ENCODE results near the gene MALAT1.

MALAT1 gene

DNA sequence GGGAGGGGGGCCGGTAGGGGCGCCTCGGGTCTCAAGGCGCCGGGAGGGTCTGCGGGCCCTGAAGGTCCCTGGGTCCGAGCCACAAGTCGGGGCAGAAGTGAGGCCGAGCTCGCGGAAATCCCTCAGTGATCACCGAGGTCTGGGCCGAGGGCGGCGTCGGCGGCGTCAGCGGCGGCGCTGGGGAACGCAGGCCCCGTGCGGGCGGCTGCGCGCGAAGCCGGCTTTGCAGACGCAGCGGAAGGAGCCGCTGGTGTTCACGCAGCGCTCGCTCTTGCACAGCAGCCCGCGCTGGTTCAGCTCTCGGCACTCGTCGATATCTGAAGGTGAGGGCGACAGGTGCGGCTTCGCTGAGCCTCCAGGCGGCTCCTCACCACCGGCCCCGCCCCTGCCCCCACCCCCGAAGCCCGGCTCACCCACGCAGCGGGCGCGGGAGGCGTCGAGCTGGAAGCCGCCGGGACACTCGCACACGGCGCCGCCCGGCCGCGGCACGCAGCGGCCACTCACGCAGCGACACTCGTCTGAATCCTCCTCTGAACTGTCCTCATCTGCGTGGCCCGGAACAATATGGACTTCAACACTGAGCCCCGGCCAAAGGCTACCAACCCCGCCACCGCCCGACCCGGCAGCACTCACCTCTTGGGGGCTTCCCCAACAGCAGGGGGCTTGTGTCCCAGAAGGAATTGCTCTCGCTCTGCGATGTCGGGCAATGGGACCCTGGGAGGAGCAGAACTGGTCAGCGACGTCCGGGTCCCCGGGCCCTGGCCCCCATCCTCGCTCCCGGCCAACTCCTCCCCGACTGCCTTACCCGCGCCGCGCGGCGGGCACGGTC lies 40.3 kb downstream of the MALAT1 start:
- no peak for DNase-seq (ENCODE audit: low read depth in 3 of 3)

DNA sequence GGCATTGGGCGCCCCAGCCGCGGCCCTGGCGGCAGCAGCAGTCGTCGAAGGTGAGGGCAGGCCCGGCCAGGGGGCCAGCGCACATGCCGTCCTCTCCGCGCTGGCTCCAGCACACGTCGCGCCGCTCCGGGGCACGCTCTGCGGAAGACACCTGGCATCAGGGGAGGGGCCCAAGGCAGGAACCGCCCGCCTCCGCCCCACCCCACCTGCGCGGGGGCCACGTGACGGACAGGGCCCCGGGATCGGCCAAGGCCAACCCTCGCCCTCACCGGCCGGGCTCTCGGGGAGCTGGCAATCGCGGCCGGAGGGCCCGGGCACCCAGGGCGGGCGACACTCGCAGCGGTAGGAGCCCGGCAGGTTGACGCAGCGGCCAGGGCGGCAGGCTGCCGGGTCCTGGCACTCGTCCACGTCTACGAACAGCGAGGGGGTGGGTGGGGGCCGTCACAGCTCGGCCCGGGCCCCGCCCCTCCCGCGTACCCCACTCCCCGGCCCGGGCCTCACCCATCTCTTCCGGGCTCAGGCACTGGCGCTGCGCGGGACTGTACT lies 41.0 kb downstream of the MALAT1 start:
- DNase-seq (ENCODE audit: low read depth in 3 of 3), result peak in 1 of 3 donors; percentile 21

DNA sequence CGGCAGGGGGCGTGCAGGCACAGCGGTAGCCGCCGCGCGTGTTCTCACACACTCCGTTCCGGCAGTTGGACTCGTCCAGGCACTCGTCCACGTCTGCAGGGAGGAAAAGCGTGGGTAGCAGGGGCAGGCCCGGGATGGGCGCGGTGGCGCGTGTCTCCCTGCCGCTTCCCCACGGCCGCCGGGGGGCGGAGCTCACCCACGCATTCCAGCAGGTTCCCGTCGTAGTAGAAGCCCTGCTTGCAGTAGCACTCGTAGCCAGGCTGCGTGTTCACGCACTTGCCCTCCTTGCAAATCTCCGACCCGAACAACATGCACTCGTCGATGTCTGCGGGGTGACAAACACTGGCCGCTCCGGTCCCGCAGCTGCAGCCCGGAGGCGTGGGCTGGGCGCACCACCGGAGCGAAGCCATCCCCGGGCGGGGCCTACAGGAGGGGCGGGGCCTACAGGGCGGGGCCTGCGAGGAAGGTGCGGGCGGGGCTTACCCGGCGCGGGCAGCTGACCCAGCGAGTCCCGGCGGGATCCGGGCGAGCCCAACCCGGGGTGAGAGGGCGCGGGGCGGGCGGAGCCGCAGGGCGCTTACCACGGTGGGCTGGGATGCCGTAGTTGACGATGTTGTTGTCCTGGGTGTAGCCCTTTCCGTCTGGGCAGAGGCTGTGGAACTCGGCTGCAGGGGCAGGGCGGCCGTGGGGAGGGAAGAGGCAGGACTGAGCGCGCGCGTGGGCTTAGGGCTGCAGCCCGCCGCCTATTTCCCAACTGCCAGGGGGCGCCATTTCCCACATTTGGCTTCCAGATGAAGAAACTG lies 41.6 kb downstream of the MALAT1 start:
- peak; percentile 79 to 85 (median 83) for DNase-seq (ENCODE audit: low read depth in 3 of 3)

DNA sequence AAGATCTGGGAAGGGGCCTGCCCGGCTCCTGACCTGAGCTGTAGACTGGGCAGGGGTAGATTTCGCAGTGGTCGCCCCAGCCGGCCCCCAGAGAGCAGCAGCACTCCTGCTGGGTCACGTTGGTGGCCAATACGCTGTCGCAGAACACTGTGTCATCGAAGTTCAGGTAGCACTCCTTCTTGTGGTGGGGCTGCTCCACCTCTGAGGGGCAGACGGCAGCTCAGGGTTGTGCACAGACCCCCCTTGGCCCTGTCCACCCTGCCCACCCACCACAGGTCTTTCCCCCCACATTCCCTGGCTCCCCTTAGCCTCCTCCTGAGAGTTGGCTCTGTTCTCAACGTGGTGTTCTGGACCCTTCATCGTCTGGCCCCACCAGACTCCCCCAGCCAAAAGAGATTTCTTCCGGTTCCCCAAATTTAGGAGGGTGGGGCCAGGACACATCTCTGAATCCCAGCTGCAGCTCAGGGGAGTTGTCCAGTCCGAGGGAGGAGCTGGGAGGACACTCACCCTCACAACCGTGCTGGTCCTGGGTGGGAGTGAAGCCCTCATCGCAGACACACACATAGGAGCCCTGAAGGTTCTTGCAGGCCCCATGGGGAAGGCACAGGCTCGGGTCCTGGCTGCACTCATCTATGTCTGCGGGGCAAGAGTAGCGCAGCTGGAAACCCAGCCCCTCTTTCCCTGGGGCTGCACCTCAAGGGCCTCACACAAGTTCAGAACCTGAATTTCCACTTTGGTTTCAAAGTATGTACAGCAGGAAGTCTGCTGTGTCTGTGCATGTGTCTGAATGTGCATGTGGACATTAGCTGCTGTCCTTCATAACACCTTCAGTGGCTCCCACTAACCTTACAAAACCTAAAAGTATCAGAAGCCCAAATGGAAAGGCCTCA lies 42.5 kb downstream of the MALAT1 start:
- no peak for DNase-seq (ENCODE audit: low read depth in 3 of 3)

DNA sequence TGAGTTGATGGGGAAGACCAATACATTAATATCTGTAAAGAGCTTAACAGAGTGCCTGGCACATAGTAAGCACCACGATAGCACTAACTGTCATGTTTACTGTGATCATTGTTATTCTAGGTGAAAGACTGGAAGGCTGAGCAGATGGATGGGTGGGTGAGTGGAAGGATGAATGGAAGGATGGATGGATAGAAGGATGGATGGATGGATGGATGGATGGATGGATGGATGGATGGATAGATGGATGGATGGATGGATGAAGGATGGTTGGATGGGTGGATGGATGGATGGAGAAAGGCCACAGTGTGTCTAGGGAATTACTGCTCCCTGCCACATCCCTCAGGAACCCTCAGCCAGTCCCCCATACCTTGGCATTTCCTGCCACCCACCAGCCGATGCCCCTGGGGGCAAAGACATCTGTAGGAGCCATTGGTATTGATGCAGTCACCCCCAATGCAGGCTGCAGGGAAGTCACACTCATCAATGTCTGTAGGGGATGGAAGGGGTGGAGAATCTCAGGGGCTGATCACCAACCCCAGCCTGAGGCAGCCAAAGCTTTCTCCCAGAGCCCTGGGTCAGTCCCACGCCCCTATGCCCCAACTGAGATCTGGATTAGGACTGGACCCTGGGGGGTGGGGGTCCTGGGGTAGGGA lies 44.0 kb downstream of the MALAT1 start:
- no peak for DNase-seq (ENCODE audit: low read depth in 3 of 3)

DNA sequence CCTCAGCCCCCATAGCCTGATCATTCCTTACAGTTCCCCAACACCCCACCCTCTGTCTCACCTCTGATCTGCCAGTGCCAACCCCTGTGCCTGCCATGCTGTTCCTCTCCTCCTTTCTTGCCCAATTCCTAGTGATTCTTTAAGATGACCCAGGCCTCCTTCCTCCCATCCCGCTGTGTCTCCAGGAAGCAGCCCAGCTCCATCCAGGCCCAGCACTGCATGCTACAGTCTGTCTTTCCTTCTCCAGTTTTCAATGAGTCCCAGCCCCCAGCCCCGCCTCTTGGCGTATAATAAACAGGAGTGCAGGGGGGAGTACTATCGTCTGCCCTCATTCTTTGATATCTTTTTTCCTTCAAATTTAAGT lies 47.0 kb downstream of the MALAT1 start:
- DNase-seq (ENCODE audit: low read depth in 3 of 3), result no peak

DNA sequence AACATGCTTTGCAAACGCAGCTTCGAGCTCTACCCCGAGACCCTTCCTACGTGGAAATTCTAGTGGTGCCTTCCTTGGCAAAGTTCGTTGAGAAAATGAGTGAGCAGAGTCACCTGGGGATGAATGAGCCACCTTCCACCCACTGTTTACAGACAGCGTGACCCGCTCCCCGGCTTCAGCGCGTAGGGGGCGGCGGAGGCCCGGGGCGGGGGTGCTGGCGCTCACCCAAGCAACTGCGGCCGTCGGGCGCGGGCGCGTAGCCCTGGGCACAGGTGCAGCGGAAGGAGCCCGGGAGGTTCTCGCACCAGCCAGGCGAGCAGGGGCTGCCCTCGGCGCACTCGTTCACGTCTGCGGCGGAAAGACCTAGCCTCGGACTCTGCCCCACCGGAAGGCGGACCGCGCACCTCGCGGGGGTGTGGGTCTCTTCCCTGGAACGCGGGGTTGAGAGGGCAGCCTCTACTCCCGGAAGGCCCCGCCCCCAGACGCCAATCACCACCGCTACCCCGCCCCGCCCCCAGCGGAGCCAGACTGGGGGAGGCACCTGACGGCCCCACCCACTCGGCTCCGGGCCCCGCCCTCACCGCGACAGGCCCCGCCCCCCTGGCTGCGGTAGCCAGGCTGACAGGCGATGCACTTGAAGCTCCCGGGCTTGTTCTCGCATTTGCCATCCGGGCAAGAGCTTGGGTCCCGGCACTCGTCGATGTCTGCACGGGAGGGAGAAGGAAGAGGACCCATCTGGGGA lies 47.5 kb downstream of the MALAT1 start:
- peak; percentile 95 to 99 (median 98) for DNase-seq (ENCODE audit: low read depth in 3 of 3)

DNA sequence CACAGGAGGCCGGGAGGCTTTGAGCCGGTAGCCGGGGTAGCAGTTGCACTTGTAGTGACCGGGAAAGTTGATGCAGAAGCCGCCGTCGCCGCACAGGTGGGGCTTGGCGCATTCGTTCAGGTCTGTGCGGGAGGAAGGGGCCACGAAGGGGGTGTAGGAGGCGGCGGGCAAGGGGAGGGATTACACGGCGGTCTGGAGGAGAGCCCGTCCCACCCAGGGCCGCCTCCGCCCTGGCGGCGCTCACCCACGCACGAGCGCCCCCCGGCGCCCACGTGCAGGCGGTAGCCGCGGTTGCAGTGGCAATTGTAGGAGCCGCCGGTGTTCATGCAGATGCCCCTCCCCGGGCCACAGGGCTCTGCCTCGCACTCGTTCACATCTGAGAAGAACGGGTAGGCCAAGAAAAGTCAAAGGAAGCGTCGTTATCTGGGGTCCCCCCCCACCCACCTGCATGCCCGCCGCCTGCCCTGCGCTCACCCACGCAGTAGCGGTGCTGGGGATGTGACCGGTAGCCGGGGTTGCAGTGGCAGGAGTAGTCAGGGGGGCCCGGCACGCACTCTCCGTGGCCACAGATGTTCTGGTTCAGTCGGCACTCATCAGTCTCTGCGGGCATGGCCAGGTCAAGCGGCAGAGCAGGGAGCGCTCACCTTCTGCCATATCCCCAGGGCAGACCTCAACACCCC lies 48.7 kb downstream of the MALAT1 start:
- no peak for DNase-seq (ENCODE audit: low read depth in 3 of 3)

DNA sequence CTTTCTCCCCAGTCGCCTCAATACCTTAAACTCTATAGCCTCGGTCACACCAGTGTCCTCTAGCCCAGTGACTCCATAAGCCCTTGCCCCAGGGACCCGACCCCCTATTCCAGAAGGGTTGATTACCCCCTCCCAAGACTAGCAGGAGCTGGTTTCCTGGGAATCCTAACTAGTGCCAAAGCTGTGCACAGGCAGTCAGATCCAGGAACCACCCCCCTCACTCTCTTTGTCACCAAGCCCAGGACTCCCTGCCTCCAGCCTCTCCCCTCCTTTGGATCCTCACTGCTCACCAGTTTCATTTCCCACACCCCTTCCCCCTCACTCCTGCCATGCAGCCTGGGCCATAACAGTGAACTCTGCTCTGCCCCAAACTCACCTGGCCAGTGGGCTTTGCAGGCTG lies 49.5 kb downstream of the MALAT1 start:
- no peak for DNase-seq (ENCODE audit: low read depth in 3 of 3)

DNA sequence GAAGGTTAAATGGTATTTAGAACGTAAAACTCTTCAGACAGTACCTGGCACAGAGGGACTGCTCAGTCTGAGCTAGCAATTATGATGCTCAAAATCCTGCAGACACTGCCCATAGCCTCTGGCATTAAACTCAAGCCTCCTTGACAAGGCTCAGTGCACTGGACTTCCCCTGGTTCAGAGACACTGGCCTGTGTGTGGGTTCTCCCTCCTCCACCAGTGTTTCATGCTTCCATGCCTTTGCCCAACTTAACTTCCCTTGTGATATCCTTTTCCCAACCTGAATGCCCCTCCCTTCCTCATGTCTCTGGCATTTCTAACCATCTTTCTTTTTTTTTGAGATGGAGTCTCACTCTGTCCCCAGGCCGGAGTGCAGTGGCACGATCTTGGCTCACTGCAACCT lies 50.3 kb downstream of the MALAT1 start:
- DNase-seq (ENCODE audit: low read depth in 3 of 3), result no peak

DNA sequence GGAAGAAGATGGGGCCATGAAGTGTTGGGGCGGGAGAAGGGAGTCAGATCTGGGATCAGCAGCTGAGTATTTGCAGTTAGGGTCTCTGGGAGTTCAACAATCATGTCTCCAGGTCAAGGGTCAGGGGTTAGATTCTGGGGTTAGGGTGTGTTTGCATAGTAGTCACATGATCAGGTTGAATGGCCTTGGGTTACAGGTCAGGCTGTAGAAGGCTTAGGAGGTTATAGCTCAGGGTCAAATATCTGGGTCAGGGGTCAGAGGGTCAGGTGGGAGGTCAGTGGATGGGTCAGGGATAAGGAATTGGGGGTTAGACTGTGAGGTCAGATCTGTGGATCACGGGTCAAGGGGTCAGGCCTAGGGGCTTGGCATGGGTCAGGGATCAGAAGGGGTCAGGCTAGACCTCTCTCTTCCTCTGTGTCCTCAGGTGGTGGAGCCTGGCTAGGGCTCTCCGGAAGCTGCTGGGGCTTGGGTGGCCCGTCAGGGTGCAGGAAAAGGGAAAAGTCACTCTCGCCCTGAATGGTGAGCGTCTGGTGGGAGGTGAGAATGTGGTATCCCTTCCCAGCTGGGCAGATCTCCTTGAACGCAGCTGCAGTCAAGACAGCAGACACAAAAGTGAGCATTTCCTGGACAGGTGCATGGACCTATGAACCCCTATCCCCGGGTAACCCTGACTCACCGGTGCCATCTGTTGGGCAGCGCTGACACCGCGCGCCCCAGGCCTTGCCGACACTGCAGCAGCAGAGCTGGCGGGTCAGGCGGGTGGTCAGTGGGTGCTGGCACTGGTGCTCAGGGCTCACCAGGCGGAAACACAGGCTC lies 52.9 kb downstream of the MALAT1 start:
- no peak for DNase-seq (ENCODE audit: low read depth in 3 of 3)

DNA sequence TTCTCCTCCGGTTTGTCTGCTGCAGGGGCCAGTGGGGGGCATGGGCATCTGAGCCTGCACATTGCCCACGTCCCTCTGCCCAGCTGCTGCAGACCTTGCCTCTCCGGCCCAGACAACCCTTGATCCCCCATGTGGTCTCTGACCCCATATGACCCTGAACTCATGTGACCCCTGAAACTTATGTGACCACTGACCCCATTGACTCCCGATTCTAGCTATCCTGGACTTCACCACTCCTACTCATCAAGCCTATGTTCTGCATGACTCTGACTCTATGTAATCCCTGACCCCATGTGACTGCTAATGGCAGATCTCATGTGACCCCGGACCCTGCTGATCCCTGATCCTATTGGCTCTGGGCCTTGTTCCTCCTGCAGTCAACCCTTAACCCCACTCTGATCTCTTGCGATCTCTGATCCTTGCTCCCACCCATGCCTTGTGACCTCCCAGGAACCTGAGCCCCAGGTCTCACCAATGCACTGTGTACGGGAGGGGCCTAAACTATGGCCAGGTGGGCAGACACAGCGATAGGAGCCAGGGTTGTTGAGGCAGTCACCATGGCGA lies 53.6 kb downstream of the MALAT1 start:
- no peak for DNase-seq (ENCODE audit: low read depth in 3 of 3)

DNA sequence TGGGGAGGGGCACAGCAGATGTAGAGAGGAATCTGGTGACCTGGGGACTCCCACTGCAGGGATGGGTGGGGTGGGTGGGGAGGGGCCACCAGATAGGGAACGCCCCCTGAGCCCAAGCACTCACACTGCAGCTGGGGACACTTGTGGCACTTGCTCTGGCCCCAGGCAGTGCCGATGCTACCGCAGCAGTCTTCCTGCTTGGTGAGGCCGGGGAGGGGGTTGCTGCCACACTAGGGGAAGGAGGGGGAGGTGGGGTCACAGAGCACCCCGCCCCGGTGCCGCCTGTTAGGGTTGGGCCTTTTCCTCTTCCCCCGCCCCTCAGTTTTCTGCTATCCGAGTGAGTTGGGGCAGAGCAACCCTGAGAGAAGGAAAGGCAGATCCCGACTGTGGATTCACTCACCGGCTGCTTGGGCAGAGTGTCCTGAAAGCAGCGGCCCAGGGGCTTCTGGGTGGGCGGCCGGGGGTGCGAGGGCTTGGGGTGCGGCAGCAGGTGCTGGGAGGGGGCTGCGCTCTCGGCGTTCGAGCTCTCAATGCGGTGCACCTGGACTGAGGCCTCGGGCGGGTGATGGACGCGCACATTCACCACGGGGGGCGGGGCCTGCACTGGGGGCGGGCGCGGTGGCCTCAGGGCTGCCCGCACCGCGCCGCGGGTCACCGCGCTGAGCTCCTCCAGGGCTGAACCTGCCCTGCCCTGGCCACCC lies 54.6 kb downstream of the MALAT1 start:
- peak in 1 of 3 donors; percentile 53 for DNase-seq (ENCODE audit: low read depth in 3 of 3)

DNA sequence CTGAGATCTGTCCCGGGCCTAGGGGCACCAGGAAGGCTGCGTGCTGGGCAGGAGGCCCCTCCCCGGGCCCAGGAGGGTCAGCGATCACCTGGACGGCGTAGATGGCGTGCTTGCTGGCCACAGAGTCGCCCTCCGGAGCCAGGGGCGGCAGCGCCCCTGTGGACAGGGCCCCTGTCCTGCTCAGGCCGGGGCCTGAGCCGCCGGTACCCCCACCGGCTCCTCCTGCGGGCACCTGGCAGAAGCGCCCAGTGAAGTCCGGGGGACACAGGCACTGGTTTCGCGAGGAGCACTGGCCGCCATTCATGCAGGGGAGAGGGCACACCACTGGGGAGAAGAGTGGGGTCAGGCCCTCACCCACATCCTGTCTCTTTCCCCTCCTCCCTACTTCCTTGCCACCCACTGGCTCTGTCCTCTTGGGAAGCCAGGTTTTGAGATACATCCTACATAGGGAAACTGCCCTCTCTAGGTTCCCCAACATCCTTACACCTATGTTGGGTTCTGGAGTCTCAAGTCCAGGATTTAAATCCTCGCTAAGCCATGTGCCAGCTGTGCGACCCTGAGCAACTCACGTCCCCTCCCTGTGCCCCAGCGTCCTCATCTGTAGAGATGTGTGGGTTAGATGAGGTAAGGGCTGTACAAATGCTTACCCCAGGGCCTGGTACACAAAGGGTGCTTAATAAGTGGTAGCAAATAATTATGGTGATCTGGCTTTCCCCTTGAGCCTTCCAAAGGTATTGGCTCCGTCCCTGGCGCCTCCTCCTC lies 55.4 kb downstream of the MALAT1 start:
- DNase-seq (ENCODE audit: low read depth in 3 of 3), result no peak

DNA sequence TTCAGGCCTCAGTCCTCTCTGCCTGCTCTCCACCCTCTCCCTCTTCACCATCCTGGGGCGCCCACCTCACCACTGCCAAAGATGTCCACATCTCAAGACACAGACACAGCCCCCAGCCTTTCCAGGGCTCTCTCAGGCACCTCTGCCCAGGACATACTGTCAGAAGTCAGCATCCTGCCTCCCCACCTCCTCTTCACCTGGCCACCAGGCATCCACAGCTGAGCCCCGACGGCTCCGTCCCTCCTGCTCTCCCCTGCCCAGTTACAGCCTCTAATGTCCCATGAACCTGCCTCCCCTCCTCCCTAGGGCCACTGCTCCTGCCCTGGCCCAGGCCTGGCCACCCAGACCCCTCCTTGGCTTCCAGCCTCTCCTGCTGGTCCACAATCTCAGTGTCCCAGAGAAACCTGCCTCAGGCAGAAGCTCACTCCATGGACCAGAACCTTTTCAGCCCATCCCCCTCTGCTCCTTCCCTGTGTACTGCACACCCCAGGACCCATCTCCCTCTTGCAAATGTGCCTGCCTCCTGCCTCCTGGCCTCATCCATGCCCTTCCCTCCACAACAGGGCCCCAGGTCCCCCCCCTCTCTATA lies 56.1 kb downstream of the MALAT1 start:
- DNase-seq (ENCODE audit: low read depth in 3 of 3), result no peak

DNA sequence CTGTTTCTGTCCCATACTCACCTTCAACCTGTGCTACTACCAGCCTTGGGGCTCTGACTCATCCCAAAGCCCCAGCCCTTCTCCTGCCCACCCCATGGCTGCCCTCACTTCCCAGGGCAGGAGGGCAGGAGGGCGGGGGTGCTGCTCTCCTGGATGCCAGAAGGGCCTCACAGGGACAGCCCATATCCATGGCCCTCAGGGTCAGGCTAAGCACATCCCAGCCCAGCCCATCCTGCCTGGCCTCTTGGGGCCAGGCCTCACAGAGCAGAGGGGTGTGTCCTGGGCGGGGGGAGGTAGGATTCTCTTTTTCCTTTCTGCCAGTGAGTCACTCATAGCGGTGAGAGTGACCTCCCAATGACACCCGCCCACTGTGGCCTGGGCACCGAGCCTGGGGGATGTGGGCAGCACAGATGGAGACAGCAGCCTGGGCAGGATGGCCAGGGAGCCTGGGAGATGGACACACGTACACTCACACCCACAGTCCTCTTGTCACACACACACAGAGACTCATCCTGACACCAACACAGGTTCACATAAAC lies 56.9 kb downstream of the MALAT1 start:
- DNase-seq (ENCODE audit: low read depth in 3 of 3), result no peak
